Activated T-cell treated with anti-CD3 and anti-CD28 coated beads for 24 hours (primary cell): ENCODE data around the gene SCML1.

ENCODE experiments used
- DNase-seq: peaks from one replicate; pipeline ENCODE4 v3.0.0-alpha.2; 2020; ENCODE audit warnings: low read depth

The SCML1 gene

GRCh38 chrX:17736856-17737709 is at the start of gene SCML1:
TSS of gene SCML1 (plus strand) at chrX:17737493. CDS start at chrX:17744187, 6,694 bp downstream.
- peak; percentile 83 for DNase-seq

GRCh38 chrX:17687648-17688047 is 49.6 kb upstream of the SCML1 start:
- no peak for DNase-seq

- DNase-seq = peak; percentile 21
Observed at GRCh38 chrX:17689971-17690409, 47.3 kb upstream of the SCML1 start.

DNA sequence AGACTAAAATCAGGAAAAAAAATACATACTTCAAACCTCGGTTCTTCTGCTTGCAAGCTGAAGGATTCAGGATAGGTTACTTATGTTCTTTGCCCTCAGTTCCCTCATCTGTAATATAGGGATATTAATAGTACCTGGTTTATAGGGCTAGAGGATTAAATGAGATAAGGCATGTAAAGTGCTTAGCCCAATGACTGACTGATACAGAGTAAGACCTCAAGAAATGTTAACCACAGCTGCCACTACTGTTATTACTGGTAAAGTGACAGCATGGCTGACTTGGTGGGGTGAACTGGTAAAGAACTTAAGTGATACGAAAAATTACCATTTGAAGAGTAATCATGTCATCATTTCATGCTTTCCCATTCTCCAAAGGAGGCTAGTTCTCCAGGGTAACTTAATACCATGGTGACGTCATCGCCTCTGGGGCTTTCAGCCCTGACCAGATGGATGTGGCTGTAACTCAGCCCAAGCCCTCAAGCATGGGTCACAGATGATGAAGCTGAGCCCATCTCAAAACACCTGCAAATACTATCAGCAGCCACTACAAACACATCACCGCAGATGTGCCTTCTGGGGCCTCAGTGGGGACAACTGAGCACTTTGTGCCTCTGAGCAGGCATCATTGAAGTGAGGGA is 44.5 kb upstream of the SCML1 start:
- DNase-seq = no peak

- no peak for DNase-seq
Observed at GRCh38 chrX:17697191-17697590, 40.1 kb upstream of the SCML1 start.

DNA sequence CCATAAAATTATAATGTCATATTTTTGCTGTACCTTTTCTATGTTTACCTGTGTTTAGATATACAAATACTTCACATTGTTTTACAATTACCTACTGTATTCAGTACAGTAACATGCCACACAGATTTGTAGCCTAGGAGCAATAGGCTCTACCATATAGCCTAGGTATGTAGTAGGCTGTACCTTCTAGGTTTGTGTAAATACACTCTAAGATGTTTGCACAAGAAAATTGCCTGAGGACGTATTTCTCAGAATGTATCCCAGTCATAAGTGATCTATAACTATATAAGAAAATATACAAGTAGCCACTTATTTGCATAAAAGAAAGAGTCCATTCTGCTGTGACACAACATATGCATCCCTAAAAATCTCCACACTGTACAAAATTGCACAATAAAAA is 36.3 kb upstream of the SCML1 start:
- DNase-seq = no peak

GRCh38 chrX:17703201-17703600 is 34.1 kb upstream of the SCML1 start:
- DNase-seq = no peak

- DNase-seq = no peak
Observed at GRCh38 chrX:17705211-17705610, 32.1 kb upstream of the SCML1 start.

DNA sequence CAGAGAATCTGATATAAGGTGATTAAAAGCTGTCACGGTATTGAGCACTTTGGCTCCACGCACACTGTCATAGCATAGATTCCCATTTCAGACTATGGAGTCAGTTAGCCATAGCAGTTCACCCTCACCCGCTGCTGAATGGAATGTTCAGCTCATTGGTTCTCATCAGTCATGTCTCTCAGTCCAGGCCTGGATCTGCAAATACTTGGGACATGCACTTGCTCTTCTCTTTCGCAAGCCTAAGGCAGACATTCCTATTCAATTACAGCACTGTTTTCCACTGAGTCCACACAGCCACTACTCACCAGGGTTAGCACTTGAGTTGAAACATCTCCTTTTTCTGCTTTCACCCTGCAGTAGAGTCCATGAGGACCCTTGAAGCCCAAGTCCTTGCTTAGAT is 30.6 kb upstream of the SCML1 start:
- DNase-seq = no peak

- no peak for DNase-seq
Observed at GRCh38 chrX:17707731-17708130, 29.6 kb upstream of the SCML1 start.

DNA sequence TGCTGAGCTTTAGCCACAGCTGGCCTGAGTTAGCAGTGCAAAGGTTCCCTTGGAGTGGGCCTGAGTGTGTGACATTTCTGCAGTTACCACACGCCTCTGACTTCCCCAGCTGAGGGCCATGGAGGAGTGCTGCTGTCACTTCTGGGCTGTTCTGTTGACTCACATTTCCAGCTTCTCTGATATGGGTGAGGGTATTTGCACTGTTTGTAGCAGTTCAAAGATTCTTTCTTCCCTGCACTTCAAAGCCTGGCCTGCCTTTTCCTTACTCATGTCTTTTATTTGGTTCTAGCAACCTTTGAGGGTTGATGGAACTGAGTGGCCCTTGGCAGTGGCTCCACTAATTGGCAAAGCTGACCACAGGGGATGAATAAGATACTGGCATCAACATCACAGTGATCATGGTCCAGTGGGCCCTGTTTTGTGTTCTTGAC is 26.4 kb upstream of the SCML1 start:
- DNase-seq = no peak

DNA sequence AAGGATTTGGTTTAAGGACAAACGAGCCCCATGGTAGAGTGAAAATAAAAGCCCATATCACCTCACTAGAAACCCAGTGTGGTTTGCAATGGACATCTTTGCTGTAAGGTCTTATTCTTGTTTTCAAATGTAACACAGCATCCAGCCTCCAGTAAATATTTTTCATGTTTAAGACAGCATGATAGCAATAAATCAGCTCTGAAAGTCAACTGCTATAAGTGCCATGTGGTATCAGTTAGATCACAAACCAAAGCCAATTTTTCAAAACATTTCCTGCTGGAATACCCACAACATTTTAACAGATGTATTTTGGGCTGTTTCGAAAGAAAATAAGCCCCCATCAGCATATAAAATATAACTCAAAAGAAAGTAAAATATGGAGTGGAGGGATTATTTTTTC is 24.0 kb upstream of the SCML1 start:
- DNase-seq = no peak

DNA sequence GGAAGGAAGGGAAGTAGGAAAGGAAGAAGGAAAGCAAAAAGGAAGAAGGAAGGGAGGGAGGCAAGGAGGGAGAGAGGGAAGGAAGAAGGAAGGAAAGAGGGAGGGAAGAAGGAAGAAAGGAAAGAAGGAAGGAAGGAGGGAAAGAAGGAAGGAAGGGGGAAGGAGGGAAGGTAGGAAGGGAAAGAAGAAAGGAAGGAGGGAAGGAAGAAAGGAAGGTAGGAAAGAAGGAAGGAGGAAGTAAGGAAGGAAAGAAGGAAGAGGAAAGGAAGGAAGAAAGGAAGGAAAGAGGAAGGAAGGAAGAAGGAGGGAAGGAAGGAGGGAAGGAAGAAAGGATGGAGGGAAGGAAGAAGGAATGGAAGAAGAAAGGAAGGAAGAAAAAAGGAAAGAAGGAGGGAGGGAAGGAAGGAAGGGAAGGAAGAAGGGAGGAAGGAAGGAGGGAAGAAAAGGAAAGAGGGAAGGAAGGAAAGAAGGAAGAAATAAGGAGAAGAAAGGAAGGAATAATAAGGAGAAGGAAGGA is 18.6 kb upstream of the SCML1 start:
- no peak for DNase-seq

DNA sequence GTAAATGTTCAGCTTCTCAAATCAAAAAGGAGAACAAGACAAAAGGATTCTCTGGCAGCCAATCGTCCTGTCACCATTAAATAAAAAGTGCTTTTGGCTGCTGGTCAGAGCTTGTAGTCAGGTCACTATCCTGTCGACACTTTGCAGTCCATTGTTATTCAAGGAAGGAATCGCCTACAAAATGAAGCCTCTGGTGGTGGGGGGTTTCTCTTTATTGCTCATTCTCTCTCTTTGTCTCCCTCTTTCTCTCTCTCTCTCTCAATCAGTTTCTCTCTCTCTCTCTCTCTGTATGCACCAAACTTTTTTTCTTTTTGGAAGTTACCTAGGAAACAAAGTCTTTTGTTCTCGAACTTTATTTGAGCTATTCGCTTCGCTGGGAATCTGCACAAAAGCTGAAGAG is 17.6 kb upstream of the SCML1 start:
- no peak for DNase-seq

DNA sequence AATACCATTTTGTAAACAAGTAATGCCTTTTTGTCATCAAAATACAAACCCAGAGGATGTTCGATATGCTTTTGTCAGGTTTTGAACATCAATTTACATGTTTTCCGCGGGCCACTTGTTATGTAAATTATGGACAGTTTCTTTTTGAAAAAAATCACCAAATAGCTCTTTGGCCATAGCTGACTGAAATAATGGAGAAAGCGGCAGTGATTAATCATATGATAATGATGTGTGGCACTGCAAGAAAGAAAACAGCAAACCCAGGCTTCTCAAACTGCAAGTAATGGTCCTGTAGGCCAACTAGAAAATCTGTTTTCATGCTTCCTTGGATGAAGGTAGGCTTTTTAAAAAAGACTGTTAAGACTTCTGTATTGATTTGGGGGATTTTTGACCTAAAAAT is 15.6 kb upstream of the SCML1 start:
- DNase-seq = no peak

GRCh38 chrX:17725181-17725580 is 12.1 kb upstream of the SCML1 start:
- DNase-seq = no peak

- DNase-seq = no peak
Observed at GRCh38 chrX:17732138-17732783, 5.0 kb upstream of the SCML1 start.

DNA sequence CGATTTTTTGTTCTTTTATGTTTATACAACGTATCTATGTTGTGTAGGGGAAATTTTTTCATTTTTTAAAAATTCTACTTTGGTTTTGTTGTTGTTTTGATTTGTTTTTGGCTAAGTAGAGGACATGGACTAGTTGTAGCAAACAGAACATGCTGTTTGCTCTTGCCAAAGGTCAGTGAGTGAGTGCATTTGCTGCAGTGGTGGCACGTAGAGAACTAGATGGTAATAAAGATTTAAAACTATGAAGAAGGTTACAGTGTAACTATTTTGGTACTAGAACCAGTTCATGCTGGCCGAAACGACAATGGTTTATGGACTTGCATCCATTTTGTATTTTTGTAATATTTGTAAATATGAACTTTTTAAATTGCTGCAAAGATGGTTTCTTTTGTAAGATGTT is 1.9 kb upstream of the SCML1 start:
- no peak for DNase-seq

DNA sequence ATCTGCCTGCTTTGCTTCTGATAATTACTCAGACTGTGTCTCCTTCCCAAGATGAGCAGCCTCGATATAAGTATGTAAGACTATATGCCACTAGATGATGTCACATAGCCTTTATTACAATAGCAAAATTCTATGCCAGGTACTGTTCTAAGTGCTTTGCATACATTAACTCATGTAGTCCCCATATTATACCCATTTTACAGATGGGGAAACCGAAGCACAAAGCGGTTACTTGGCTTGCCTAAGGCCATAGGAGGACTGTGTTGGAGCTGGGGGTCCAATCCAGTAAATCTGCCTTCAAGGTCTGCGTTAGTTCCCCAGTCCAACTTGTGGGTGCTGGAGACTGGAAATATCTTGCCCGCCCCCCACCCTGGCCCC is 826 bp upstream of the SCML1 start:
- DNase-seq = no peak

- peak; percentile 5 for DNase-seq
Observed at GRCh38 chrX:17737710-17737985, 355 bp downstream of the SCML1 start.

GRCh38 chrX:17737986-17738713 is 857 bp downstream of the SCML1 start:
- peak; percentile 7 for DNase-seq

- no peak for DNase-seq
Observed at GRCh38 chrX:17738737-17739535, 1.6 kb downstream of the SCML1 start.
